GM23338 (cell line): ENCODE results near the gene ERCC5.

Experiments used
- CREB1 ChIP-seq: fragments of 250-450 bp; sonication (Bioruptor Pico); IDR thresholded peaks from 2 replicates; pipeline ENCODE4 v1.5.0; 2020; ENCODE audit warnings: low read depth, mild to moderate bottlenecking, moderate library complexity
- EZH2 ChIP-seq: fragments of 200-600 bp; sonication (generic); IDR thresholded peaks from one replicate; pipeline ENCODE4 v1.8.0; 2017; ENCODE audit warnings: antibody characterized with exemption, mild to moderate bottlenecking, low read depth; ENCODE audit not compliant: unreplicated experiment
- EZH2phosphoT487 ChIP-seq: fragments of 200-600 bp; sonication (generic); IDR thresholded peaks from one replicate; pipeline ENCODE4 v1.8.1; 2018; ENCODE audit warnings: antibody characterized with exemption; ENCODE audit not compliant: unreplicated experiment
- JUNB ChIP-seq: IDR thresholded peaks from one replicate; pipeline ENCODE4 v1.6.1; 2016; ENCODE audit warnings: antibody characterized with exemption; ENCODE audit not compliant: unreplicated experiment
- NANOG ChIP-seq: IDR thresholded peaks from 2 replicates; pipeline ENCODE4 v1.6.1; 2016; ENCODE audit warnings: antibody characterized with exemption, borderline replicate concordance
- POLR2AphosphoS5 ChIP-seq: IDR thresholded peaks from 2 replicates; pipeline ENCODE4 v1.6.1; 2016; ENCODE audit warnings: antibody characterized with exemption, low read depth
- STAT1 ChIP-seq: IDR thresholded peaks from one replicate; pipeline ENCODE4 v1.6.1; 2016; ENCODE audit warnings: antibody characterized with exemption; ENCODE audit not compliant: unreplicated experiment
- ZNF114 ChIP-seq: fragments of 250-450 bp; sonication (Bioruptor Pico); IDR thresholded peaks from 2 replicates; pipeline ENCODE4 v1.5.0; 2020; ENCODE audit warnings: mild to moderate bottlenecking, moderate library complexity
- ZNF331 ChIP-seq: fragments of 250-450 bp; sonication (Bioruptor Pico); IDR thresholded peaks from 2 replicates; pipeline ENCODE4 v1.5.0; 2020; ENCODE audit warnings: low read depth, mild to moderate bottlenecking, moderate library complexity
- TF ChIP-seq, protein P1 (sequence below), 2 experiments: fragments of 200-600 bp in 1 of 2; sonication (generic) in 1 of 2; conservative IDR thresholded peaks; 2 replicates each; pipeline versions ENCODE4 v1.5.1 to v1.6.1; 2016 to 2017; ENCODE audit warnings: antibody characterized with exemption in 2 of 2, low read depth in 2 of 2, mild to moderate bottlenecking in 2 of 2, moderate library complexity in 1 of 2
- TF ChIP-seq, protein P2 (sequence below): IDR thresholded peaks from one replicate; pipeline ENCODE4 v1.6.1; 2018; ENCODE audit warnings: antibody characterized with exemption; ENCODE audit not compliant: unreplicated experiment
- TF ChIP-seq, protein P3 (sequence below): IDR thresholded peaks from 2 replicates; pipeline ENCODE4 v1.6.1; 2016; ENCODE audit warnings: antibody characterized with exemption
- TF ChIP-seq, protein P4 (sequence below): fragments of 250-450 bp; sonication (Bioruptor Pico); IDR thresholded peaks from 2 replicates; pipeline ENCODE4 v1.5.0; 2020; ENCODE audit warnings: mild to moderate bottlenecking, moderate library complexity

DNA sequence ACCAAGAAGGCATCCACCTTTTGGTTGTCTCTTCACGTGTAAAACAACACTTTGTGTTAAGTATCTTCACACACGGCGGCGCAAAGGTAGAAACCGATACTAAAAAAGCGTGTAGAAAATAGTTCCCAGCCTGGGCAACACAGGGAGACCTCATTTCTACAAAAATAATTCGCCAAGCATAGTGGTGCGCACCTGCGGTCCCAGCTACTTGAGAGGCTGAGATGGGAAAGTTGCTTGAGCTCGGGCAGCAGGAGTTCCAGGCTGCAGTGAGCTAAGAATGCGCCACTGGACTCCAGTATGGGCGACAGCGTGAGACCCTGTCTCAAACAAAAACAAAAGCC lies 573 bp upstream of the ERCC5 start:
- TF ChIP-seq, protein P1, sequence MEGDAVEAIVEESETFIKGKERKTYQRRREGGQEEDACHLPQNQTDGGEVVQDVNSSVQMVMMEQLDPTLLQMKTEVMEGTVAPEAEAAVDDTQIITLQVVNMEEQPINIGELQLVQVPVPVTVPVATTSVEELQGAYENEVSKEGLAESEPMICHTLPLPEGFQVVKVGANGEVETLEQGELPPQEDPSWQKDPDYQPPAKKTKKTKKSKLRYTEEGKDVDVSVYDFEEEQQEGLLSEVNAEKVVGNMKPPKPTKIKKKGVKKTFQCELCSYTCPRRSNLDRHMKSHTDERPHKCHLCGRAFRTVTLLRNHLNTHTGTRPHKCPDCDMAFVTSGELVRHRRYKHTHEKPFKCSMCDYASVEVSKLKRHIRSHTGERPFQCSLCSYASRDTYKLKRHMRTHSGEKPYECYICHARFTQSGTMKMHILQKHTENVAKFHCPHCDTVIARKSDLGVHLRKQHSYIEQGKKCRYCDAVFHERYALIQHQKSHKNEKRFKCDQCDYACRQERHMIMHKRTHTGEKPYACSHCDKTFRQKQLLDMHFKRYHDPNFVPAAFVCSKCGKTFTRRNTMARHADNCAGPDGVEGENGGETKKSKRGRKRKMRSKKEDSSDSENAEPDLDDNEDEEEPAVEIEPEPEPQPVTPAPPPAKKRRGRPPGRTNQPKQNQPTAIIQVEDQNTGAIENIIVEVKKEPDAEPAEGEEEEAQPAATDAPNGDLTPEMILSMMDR (conservative IDR thresholded peaks at IDR 0.05; ENCODE audit: low read depth in 2 of 2), result no peak
- TF ChIP-seq, protein P2, sequence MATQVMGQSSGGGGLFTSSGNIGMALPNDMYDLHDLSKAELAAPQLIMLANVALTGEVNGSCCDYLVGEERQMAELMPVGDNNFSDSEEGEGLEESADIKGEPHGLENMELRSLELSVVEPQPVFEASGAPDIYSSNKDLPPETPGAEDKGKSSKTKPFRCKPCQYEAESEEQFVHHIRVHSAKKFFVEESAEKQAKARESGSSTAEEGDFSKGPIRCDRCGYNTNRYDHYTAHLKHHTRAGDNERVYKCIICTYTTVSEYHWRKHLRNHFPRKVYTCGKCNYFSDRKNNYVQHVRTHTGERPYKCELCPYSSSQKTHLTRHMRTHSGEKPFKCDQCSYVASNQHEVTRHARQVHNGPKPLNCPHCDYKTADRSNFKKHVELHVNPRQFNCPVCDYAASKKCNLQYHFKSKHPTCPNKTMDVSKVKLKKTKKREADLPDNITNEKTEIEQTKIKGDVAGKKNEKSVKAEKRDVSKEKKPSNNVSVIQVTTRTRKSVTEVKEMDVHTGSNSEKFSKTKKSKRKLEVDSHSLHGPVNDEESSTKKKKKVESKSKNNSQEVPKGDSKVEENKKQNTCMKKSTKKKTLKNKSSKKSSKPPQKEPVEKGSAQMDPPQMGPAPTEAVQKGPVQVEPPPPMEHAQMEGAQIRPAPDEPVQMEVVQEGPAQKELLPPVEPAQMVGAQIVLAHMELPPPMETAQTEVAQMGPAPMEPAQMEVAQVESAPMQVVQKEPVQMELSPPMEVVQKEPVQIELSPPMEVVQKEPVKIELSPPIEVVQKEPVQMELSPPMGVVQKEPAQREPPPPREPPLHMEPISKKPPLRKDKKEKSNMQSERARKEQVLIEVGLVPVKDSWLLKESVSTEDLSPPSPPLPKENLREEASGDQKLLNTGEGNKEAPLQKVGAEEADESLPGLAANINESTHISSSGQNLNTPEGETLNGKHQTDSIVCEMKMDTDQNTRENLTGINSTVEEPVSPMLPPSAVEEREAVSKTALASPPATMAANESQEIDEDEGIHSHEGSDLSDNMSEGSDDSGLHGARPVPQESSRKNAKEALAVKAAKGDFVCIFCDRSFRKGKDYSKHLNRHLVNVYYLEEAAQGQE, result no peak
- TF ChIP-seq, protein P3, sequence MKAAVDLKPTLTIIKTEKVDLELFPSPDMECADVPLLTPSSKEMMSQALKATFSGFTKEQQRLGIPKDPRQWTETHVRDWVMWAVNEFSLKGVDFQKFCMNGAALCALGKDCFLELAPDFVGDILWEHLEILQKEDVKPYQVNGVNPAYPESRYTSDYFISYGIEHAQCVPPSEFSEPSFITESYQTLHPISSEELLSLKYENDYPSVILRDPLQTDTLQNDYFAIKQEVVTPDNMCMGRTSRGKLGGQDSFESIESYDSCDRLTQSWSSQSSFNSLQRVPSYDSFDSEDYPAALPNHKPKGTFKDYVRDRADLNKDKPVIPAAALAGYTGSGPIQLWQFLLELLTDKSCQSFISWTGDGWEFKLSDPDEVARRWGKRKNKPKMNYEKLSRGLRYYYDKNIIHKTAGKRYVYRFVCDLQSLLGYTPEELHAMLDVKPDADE, result no peak
- TF ChIP-seq EZH2 (no peak), POLR2AphosphoS5 (no peak), CREB1 (CRISPR knock-in tag) (no peak), STAT1 (no peak), EZH2phosphoT487 (no peak), ZNF114 (CRISPR knock-in tag) (no peak), JUNB (no peak), ZNF331 (CRISPR knock-in tag) (no peak), NANOG (no peak)
- TF ChIP-seq, protein P4, sequence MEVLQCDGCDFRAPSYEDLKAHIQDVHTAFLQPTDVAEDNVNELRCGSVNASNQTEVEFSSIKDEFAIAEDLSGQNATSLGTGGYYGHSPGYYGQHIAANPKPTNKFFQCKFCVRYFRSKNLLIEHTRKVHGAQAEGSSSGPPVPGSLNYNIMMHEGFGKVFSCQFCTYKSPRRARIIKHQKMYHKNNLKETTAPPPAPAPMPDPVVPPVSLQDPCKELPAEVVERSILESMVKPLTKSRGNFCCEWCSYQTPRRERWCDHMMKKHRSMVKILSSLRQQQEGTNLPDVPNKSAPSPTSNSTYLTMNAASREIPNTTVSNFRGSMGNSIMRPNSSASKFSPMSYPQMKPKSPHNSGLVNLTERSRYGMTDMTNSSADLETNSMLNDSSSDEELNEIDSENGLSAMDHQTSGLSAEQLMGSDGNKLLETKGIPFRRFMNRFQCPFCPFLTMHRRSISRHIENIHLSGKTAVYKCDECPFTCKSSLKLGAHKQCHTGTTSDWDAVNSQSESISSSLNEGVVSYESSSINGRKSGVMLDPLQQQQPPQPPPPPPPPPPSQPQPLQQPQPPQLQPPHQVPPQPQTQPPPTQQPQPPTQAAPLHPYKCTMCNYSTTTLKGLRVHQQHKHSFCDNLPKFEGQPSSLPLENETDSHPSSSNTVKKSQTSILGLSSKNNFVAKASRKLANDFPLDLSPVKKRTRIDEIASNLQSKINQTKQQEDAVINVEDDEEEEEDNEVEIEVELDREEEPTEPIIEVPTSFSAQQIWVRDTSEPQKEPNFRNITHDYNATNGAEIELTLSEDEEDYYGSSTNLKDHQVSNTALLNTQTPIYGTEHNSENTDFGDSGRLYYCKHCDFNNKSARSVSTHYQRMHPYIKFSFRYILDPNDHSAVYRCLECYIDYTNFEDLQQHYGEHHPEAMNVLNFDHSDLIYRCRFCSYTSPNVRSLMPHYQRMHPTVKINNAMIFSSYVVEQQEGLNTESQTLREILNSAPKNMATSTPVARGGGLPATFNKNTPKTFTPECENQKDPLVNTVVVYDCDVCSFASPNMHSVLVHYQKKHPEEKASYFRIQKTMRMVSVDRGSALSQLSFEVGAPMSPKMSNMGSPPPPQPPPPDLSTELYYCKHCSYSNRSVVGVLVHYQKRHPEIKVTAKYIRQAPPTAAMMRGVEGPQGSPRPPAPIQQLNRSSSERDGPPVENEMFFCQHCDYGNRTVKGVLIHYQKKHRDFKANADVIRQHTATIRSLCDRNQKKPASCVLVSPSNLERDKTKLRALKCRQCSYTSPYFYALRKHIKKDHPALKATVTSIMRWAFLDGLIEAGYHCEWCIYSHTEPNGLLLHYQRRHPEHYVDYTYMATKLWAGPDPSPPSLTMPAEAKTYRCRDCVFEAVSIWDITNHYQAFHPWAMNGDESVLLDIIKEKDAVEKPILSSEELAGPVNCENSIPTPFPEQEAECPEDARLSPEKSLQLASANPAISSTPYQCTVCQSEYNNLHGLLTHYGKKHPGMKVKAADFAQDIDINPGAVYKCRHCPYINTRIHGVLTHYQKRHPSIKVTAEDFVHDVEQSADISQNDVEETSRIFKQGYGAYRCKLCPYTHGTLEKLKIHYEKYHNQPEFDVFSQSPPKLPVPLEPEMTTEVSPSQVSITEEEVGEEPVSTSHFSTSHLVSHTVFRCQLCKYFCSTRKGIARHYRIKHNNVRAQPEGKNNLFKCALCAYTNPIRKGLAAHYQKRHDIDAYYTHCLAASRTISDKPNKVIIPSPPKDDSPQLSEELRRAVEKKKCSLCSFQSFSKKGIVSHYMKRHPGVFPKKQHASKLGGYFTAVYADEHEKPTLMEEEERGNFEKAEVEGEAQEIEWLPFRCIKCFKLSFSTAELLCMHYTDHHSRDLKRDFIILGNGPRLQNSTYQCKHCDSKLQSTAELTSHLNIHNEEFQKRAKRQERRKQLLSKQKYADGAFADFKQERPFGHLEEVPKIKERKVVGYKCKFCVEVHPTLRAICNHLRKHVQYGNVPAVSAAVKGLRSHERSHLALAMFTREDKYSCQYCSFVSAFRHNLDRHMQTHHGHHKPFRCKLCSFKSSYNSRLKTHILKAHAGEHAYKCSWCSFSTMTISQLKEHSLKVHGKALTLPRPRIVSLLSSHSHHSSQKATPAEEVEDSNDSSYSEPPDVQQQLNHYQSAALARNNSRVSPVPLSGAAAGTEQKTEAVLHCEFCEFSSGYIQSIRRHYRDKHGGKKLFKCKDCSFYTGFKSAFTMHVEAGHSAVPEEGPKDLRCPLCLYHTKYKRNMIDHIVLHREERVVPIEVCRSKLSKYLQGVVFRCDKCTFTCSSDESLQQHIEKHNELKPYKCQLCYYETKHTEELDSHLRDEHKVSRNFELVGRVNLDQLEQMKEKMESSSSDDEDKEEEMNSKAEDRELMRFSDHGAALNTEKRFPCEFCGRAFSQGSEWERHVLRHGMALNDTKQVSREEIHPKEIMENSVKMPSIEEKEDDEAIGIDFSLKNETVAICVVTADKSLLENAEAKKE (CRISPR knock-in tag), result no peak
